Measurements from ENCODE around the gene TTC39C.
"Not testable (repeated sequence)": the region's sequence is repeated elsewhere in the genome, so short reads cannot be mapped to it uniquely, and the experiment has no call there.

The TTC39C gene

DNA sequence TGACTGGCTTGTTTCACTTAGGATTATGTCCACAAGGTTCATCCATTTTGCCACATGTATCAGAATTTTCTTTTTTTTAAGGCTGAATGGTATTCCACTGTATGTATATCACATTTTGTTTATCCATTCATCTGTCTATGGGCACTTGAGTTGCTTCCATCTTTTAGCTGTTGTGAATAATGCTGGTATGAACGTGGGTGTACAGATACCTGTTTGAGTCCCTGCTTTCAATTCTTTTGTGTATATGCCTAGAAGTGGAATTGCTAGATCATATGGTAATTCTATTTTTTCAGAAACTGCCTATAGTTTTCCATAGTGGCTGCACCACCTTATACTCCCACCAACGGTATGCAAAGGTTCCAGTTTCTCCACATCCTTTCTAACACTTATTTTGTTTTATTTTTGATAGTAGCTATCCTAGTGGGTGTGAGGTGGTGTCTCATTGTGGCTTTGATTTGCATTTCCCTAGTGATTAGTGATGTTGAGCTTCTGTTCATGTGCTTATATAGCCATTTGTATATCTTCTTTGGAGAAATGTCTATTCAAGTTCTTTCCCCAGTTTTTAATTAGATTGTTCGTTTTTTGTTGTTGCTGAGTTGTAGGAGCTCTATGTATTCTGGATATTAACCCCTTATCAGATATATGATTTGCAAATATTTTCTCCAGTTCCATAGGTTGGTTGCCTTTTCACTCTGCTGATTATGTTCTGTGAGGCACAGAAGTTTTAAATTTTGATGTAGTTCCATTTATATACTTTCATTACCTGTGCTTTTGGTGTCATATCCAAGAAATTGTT is 40.7 kb downstream of the TTC39C start:
- no peak for DNase-seq

DNA sequence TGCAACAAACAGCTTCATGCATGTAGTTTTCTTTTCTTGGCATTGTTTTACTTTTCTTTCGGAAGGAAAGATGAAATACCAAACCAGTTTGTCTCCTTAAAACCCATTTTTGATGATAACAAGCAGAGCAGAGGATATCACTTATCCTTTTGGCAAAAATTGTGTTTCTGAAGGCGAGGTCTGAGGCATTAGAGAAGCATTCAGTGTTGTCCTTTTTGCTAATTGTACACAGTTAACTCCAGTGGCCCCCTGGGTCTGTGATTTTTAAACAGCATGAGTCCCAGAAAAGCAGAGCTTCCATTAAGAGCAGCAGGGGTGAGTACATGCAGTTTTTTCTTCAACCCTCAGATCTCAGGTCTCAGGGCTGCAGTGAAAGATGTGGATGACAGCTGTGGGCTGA is 41.3 kb downstream of the TTC39C start:
- no peak for DNase-seq

DNA sequence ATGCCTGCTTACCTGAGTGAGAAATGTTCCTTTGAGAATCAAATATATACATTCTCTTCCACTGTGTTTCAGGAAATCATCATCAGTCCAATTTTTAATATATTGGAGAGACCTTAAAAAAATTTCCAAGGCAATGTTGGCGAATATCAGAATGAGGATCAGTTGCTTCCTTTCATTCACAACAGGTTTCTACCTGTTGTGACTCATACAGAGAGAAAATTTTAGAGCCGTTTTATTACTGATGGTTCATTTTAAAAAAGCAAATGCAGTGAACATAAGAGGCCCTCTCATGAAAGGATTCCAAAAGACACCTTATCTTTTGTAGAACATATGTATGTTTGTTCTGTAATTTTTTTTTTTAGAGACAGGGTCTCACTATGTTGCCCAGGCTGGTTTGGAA is 42.0 kb downstream of the TTC39C start:
- no peak for DNase-seq

DNA sequence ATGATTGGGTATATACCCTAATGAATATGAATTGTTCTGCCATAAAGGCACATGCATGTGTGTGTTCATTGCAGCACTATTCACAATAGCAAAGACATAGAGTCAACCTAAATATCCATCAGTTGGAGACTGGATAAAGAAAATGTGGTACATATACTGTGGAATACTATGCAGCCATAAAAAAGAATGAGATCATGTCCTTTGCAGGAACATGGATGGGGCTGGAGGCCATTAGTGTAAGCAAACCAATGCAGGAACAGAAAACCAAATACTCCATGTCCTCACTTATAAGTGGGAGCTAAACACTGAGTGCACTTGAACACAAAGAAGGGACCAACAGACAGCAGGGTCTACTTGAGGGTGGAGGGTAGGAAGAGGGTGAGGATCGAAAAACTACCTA is 43.2 kb downstream of the TTC39C start:
- no peak for DNase-seq

DNA sequence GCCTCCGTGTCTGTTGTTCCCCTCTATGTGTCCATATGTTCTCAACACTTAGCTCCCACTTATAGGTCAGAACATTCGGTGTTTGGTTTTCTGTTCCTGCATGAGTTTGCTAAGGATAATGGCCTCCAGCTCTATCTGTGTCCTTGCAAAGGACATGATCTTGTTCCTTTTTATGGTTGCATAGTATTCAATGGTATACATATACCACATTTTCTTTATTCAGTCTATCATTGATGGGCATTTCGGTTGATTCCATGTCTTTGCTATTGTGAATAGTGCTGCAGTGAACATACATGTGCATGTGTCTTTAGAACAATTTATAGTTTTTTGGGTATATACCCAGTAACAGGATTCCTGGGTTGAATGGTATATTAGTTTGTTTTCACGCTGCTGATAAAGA is 44.8 kb downstream of the TTC39C start:
- not testable (repeated sequence) for DNase-seq

DNA sequence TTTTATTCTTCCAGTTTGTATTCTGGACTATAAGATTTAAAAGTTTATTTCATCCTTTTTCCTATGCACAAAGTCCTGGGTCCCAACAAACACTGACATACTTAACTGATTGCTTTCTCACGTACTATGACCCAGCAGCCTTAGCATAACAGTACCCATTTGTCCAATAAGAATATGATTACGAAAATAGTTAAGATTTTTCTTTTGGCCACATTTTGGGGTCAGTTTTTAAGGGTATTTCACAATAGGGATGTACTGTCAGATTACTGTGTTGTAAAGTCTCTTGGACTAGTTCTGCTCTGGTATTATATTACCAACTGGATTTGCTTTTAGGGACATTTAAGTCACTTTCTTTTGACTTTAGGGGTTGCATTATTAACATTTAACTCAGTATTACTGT is 46.1 kb downstream of the TTC39C start:
- no peak for DNase-seq

DNA sequence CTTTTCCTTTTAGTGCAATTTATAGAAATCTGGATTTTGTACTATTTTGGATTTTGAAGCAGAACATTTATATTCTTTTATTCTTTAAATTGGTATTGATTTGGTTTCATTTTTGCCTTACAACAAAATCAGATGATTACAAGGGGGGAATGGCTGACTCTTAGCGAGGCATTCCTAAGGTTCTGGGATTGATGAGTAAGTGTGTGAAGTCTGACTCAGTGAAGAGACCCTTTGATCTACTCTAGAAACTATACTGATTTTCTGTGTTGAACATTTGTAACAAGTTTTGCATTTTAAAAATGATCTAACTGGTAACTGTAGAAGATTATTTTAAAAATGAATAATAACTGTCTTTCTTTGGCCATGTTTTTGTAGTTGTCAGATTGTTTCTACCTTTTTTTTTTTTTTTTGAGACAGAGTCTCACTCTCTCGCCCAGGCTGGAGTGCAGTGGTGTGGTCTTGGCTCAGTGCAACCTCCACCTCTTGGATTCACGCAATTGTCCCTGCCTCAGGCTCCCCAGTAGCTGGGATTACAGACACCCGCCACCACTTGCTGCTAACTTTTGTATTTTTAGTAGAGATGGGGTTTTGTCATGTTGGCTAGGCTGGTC is 48.7 kb downstream of the TTC39C start:
- DNase-seq, result no peak

DNA sequence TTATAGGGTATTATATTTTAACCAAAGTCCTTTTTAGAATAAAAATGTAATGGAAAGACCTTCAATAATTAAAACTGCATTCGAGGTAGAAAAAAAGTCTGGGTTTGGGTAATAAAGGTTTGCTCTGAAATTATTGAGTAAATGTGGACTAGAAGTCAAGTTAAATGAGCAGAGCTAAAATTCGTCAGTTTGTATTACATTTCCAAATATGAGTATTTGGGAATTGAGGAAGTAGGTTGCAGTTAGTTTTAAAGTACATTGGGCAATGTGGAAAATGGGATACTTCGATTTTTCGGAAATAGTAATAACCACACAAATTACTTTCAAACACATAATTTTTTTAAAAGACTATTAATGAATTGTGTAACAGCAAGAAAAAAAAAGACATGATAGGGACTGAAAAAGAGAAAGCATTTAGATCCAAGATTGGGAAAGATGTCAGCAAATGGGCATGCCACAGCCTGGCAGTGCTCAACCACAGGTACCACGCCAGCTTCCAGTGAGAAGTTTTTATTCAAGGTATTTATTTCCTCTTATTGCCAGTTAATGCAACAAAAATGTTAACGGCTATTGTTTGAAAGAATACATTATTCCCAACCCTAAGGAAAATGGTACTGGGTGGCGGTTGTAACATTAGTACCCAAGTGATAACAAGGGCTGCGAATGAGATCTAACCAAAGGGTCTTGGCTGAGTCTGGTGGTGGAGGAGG is 50.0 kb downstream of the TTC39C start:
- DNase-seq, result no peak

DNA sequence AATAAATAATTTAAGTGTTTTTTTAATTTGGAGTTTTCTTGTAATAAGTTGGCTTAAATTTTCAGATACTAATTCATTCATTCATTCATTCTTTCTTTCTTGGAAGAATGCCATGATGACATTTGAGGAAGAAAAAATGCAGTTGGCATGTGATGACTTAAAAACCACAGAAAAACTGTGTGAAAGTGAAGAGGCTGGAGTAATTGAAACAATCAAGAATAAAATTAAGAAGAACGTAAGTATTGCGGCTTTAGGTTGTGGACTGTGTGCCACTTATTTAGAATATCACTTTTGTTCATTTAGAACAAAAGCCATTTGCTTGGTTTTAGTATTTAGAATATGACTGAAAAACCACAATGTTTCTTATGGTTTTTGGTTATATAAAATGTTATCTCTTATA is 51.4 kb downstream of the TTC39C start:
- DNase-seq, result no peak

DNA sequence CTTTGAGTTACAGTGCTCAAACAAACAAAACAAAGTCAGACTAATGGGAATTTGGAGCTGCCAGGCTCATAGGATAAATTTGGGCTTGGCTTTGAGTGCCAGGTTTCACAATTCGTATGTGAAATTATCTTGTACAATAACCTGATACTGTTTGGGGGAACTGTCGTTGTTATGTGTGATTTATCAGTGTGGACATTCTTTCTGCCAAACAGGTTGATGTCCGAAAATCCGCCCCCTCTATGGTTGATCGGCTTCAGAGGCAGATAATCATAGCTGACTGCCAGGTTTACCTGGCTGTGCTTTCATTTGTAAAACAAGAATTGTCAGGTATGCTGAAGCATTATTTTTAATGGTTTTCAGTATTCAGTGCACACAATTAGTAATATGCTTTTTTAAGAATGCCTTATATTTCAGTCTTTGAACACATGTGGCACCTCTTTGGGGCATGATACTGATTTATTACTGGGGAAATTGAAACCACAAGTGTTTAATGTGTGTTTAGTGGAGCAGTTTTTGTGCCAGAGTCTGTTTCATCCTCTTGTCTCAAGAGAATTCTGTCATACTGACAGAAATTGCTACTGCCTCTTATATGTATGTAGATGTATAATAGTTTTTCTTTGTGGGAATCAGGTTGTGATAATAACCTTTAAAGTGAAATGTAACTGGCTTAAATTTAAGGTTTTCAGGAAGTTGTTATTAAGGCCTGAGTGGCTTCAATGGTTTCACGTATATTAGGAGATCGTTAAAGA is 54.6 kb downstream of the TTC39C start:
- DNase-seq, result no peak

DNA sequence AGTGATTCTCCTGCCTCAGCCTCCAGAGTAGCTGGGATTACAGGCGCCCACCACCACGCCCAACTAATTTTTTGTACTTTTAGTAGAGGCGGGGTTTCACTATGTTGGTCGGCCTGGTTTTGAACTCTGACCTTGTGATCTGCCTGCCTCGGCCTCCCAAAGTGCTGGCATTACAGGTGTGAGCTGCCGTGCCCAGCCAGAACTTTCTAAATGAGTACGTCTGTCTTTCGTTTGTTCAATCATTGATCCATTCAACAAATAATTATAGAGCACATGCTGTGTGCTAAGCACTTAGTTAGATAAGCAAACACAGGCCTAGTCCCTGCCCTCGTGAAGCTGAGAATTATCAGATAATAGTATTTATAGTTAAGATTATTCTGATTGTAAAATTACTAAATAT is 56.5 kb downstream of the TTC39C start:
- no peak for DNase-seq

DNA sequence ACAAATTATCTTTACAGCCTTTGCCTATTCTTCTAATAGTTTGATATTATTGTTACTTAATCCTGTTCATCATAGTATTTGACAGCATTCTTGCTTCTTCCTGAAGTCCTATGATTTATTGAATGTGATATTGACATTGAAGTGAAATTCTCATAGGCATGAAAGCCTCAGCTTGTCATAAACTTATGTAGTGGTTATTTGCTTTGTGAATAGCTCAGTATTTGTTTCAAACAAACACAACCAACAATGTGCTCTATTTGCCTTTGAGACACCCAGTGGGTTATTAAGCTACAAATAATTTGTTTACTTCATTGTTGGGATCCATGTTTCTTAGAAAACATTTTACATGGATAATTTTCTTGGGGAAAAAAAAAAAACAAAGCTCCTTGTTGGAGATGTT is 57.2 kb downstream of the TTC39C start:
- DNase-seq, result no peak

DNA sequence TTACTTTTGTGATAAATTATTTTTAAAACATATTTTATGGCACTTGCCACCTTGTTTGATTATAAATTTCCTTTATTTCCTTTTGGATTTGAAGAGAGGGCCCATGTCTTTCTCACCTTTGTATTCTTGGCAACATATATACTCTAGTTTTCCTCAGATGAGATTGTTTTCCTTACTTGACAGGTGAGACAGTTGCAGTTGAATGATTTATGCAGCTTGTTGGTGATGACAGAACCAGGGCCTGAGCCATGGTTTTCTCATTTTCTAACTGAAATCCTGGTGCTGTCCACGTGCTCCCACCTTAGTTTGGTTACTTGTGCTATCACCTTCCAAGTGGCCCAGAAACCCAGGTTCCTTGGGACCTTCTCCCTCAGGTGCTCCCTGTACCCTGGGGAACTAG is 58.2 kb downstream of the TTC39C start:
- DNase-seq, result no peak

DNA sequence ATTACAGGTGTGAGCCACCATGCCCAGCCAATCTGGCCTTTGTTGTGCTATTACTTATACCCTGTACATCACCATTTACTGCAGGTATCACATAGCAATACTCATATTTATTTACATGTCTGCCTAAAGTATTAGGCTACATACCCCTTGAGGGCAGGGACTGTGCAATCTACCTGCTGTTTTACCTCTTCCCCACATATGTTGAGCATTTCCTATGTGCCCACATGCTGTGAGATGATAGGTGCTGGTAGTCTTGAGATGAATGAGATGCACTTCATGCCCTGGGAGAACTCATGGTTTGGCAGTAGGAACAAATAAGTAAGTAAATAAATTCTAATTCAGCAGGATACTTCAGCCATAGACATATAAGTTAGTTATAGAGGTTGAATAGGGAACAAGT is 59.2 kb downstream of the TTC39C start:
- DNase-seq, result no peak

DNA sequence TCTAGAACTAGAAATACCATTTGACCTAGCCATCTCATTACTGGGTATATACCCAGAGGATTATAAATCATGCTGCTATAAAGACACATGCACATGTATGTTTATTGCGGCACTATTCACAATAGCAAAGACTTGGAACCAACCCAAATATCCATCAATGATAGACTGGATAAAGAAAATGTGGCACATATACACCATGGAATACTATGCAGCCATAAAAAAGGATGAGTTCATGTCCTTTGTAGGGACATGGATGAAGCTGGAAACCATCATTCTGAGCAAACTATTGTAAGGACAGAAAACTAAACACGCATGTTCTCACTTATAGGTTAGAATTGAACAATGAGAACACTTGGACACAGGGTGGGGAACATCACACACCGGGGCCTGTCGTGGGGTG is 60.2 kb downstream of the TTC39C start:
- not testable (repeated sequence) for DNase-seq

DNA sequence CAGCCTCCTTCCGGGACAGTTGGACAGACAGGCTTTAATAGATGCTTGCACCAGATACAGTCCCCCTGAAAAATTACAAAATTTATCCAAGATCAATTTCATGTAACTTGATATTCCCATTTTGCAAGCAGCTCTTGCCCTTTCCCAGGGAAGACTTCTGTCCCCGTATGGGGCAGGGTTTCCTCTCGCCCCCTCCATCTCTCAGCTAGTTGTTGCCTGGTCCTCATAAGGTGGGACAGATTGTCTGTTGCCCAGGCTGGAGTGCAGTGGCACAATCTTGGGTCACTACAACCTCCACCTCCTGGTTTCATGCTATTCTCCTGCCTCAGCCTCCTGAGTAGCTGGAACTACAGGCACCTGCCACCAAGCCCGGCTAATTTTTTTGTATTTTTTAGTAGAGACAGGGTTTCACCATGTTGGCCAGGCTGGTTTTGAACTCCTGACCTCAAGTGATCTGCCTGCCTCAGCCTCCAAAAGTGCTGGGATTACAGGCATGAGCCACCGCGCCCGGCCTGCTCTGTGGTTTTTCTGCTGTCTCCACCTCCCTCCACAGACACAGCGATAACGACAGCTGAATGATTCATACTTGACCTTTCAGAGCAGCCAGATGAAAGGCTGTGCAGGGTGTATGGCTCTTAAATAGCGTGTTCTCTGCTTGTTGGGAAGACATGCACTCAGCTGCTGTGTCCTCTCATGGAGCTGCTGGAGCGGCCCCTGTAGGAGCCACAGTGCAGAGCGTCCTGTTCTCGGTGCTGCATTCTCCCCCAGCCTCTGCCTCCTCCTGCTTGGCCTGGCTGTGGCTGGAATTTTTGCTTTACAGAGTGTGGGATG is 61.4 kb downstream of the TTC39C start:
- peak; percentile 61 for DNase-seq

DNA sequence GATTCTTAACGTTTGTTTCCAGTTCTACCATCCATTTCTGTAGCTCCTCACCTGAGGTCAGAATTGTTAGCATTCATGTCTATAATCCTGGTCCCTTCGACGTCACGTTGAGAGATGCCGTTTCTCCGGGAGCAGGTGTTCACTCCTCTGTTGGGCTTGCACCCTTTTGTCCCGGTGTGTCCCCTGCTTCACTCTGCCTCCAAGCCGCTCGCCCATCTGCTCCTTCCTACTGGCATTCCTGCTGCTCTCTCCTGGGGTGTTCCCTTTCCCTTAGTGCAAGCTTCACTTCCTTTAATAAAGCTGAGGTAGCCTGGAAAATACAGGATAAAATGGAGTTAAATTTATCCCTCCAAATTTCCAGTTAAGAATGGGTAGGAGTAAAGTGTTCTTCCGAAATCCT is 62.4 kb downstream of the TTC39C start:
- DNase-seq, result no peak

DNA sequence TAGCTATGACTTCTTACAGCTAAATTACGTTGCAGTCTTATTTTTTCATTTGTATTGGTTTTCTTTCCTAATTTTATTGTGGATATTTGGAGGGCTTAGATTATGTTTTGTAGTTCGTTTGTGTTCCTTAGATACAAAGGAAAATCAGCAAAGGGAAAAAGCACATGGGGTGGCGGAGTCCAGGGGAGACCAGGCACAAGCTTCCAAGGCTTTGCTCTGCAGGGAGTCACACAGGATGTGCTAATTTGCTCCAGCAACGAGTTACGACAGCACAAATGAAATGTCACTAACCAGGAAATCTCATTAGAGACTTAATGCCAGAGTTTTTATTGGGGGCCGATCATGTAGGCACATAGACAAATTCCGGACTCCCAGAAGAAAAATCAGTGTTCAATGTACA is 63.8 kb downstream of the TTC39C start:
- no peak for DNase-seq

DNA sequence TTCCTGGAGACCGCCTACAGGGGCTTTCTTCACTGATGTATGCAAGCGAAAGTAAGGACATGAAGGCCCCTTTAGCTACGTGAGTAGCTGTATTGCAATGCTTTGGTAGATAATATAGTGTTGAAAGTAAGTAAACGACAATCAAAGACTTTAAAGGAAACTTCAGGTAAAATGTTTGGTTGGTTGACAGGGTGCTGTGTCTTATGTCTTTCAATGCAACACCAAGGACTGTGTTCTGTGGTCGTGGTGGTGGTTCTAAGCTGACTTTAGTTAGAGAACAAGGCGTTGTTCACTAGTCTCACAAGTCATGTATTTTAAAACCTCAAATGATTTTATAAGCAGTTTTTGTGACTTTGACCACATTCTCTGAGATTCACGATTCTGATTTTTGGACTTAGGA is 66.3 kb downstream of the TTC39C start:
- no peak for DNase-seq

DNA sequence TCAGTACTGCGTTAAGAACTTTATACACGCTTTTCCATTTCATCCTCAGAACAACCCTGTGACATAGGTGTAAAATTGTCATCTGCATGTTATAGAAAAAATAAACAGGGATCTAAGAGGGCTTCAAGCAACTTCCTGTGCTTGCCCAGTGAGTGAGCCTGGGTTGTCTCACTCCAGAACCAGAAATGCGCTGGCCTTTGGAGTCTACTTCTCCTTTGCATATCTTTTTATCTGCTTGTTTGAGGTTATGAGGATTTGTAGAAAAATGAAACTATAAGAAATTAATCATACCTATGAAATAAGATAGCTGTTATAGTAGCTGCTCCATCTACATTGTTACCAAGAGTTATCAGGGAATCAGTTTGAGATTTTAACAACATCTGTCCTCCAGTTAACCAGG is 69.0 kb downstream of the TTC39C start:
- no peak for DNase-seq

DNA sequence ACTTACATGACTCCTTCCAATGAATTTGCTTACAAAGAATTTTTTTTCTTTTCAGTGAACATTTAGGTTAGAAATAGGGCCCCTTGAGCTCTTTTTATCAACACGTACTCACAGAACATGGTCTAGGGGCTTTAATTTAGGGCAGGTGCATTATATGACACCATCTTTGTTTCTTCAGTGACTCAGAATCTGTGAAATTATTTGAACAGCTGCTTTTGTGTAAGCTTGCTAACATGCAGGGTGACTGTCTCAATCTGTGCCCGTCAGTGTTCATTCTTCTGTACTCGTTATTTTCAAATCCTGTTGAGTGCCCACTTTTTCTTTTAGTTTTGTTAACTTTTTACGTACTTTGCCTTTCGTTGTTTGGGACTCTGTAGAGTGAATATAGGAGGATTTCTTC is 71.5 kb downstream of the TTC39C start:
- no peak for DNase-seq

DNA sequence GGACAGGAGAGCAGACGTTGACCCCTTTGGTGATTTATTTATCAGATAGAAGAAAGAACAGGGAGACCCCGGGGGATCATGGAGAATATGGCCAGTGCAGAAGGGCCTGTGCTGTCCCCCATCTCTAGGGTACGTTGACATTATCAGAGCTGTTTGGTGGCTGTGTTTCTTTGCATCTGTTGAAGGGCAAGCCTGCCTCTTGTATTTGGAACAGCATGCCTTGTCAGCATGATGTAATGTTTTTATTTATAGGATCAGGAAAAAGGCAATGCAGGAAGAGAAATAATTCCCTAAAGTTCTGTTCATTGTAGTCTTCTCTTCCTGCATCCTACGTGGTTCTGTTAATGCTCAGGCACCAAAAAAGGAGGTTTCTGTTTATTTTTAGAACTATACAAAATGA is 74.5 kb downstream of the TTC39C start:
- no peak for DNase-seq
